KMS-11 (cell line): ENCODE data around the gene NMRAL1.

ENCODE experiments used
- H2AFZ ChIP-seq: fragments of 200-600 bp; sonication (generic); 2 replicates; pipeline ENCODE4 v1.6.1; 2016; ENCODE audit warnings: antibody characterized with exemption, mixed run types, low read depth
- H3K27ac ChIP-seq: fragments of 200-600 bp; sonication (generic); 2 replicates; pipeline ENCODE4 v1.6.1; 2016; ENCODE audit warnings: mild to moderate bottlenecking, mixed run types
- H3K27me3 ChIP-seq: fragments of 200-600 bp; sonication (generic); 2 replicates; pipeline ENCODE4 v1.6.1; 2017; ENCODE audit warnings: mild to moderate bottlenecking, low read depth, mixed run types, moderate library complexity; ENCODE audit not compliant: insufficient read depth
- H3K36me3 ChIP-seq: fragments of 200-600 bp; sonication (generic); 2 replicates; pipeline ENCODE4 v1.6.1; 2017; ENCODE audit warnings: mild to moderate bottlenecking, mixed run types; ENCODE audit not compliant: insufficient read depth
- H3K4me1 ChIP-seq: fragments of 200-600 bp; sonication (generic); 2 replicates; pipeline ENCODE4 v1.6.1; 2016; ENCODE audit warnings: mild to moderate bottlenecking, low read depth, mixed run types; ENCODE audit not compliant: poor library complexity, severe bottlenecking
- H3K4me2 ChIP-seq: fragments of 200-600 bp; sonication (generic); 2 replicates; pipeline ENCODE4 v1.7.0; 2016; ENCODE audit warnings: mild to moderate bottlenecking, mixed run types
- H3K4me3 ChIP-seq: fragments of 200-600 bp; sonication (generic); IDR thresholded peaks from 2 replicates; pipeline ENCODE4 v1.6.1; 2017; ENCODE audit warnings: low read depth, low read length, mixed read lengths; ENCODE audit not compliant: insufficient read depth
- H3K79me2 ChIP-seq: fragments of 200-600 bp; sonication (generic); 2 replicates; pipeline ENCODE4 v1.6.1; 2016; ENCODE audit warnings: low read depth, mixed run types; ENCODE audit not compliant: insufficient read depth
- H3K9ac ChIP-seq: fragments of 200-600 bp; sonication (generic); 2 replicates; pipeline ENCODE4 v1.6.1; 2016; ENCODE audit warnings: mild to moderate bottlenecking, mixed run types
- H4K20me1 ChIP-seq: fragments of 200-600 bp; sonication (generic); 2 replicates; pipeline ENCODE4 v1.6.1; 2016; ENCODE audit warnings: mild to moderate bottlenecking, mixed run types; ENCODE audit not compliant: insufficient read depth
- TF ChIP-seq, protein P1 (sequence below): fragments of 200-600 bp; sonication (generic); conservative IDR thresholded peaks from 2 replicates; pipeline ENCODE4 v1.6.1; 2017; ENCODE audit warnings: low read depth, mild to moderate bottlenecking, antibody characterized with exemption, low read length, moderate library complexity, mixed read lengths

NMRAL1 gene

DNA sequence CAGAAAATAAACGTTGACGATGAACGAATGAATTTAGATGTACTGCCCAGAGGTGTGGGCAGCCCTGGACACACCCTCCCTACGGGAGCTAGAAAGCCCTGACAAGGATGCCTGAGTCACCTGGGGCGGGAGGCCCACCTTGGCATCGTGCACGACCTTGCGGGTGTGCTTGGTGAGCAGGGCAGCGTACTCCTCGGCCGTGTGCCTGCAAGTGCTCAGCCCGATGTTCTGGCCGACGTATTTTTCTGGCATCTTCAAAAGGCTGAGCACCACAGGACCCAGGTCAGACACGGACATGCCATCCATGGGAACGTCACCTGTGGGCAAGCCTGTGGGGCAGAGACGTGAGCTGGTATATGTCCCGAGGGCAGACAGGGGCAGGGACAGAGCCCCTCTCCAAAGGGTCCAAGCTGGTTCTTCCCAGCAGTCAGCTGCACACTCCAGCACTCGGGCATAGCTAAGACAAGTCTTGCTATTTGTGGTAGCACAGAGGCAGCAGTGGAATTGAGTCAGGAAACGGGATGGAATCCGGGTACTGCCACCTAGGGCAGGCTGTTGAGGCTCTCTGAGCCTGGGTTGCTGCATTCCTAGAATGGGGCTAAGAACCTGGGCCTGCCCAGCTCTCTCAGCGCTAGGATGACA lies 10.8 kb downstream of the NMRAL1 start:
- H4K20me1 ChIP-seq = no peaks in the 10 kb centered on the region
- H3K27ac ChIP-seq = no peak overlapping the region
- no peak overlapping the region for H2AFZ ChIP-seq
- H3K36me3 ChIP-seq = no peaks in the 10 kb centered on the region
- H3K79me2 ChIP-seq = no peaks in the 10 kb centered on the region
- H3K4me1 ChIP-seq = peaks cover 7% of the 10 kb centered on the region
- H3K4me2 ChIP-seq = no peak overlapping the region
- no peaks in the 10 kb centered on the region for H3K27me3 ChIP-seq
- TF ChIP-seq, protein P1, sequence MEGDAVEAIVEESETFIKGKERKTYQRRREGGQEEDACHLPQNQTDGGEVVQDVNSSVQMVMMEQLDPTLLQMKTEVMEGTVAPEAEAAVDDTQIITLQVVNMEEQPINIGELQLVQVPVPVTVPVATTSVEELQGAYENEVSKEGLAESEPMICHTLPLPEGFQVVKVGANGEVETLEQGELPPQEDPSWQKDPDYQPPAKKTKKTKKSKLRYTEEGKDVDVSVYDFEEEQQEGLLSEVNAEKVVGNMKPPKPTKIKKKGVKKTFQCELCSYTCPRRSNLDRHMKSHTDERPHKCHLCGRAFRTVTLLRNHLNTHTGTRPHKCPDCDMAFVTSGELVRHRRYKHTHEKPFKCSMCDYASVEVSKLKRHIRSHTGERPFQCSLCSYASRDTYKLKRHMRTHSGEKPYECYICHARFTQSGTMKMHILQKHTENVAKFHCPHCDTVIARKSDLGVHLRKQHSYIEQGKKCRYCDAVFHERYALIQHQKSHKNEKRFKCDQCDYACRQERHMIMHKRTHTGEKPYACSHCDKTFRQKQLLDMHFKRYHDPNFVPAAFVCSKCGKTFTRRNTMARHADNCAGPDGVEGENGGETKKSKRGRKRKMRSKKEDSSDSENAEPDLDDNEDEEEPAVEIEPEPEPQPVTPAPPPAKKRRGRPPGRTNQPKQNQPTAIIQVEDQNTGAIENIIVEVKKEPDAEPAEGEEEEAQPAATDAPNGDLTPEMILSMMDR = no peak
- no peak overlapping the region for H3K4me3 ChIP-seq
- H3K9ac ChIP-seq = no peak overlapping the region

- Histone ChIP-seq H3K4me2 (no peak overlapping the region), H3K27me3 (no peaks in the 10 kb centered on the region), H3K4me3 (no peak overlapping the region), H2AFZ (no peak overlapping the region), H3K9ac (no peak overlapping the region), H3K79me2 (no peaks in the 10 kb centered on the region), H3K4me1 (peaks cover 8% of the 10 kb centered on the region), H3K36me3 (no peaks in the 10 kb centered on the region; the same call in 1 of the 2 replicates), H3K27ac (no peak overlapping the region), H4K20me1 (no peaks in the 10 kb centered on the region)
- TF ChIP-seq, protein P1 = no peak
Measured at GRCh38 chr16:4461250-4462085, 13.0 kb downstream of the NMRAL1 start.

DNA sequence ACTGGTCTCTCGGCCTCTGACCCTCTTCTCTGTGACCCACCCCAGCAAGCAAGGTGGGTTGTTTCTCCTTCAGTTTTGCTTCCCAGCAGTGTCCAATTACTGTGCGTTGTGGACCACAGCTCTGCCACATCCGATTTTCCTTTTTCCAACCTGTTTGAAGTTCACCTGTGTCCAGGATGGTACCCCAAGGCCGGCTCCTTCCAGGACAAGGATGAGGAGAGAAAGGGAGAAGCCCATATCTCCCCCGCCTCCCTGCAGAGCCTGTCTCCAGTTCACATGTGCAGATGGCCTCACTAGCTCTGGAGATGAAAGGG lies 13.5 kb downstream of the NMRAL1 start:
- Histone ChIP-seq H3K4me1 (peaks cover 8% of the 10 kb centered on the region), H3K36me3 (no peaks in the 10 kb centered on the region; the same call in 1 of the 2 replicates)
- TF ChIP-seq, protein P1 = no peak

DNA sequence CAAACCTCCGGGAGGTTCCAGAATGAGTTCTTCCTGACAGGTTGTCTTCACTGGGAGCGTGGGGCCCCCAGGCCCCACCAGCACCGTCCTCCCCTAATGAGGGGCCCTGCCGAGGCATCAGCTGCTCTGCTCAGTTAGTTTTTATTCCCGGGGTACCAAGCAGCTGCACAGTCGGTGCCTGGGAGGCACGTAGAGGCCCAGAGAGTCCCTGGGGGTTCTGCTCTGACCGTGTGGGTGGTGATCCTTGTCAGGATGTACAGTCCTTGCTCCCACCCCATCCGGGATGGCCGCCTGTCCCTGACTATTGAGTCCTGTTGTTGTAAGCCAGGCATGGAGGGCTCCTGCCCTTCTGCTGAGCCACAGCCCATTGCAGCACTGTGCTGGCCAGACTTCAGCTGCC lies 18.5 kb downstream of the NMRAL1 start:
- Histone ChIP-seq H4K20me1 (no peaks in the 10 kb centered on the region), H2AFZ (no peak overlapping the region), H3K4me1 (peaks cover 8% of the 10 kb centered on the region), H3K4me3 (no peak overlapping the region), H3K27me3 (no peaks in the 10 kb centered on the region), H3K4me2 (no peak overlapping the region), H3K36me3 (peaks cover 8% of the 10 kb centered on the region; the same call in 1 of the 2 replicates), H3K79me2 (no peaks in the 10 kb centered on the region; the same call in 1 of the 2 replicates), H3K9ac (no peak overlapping the region), H3K27ac (no peak overlapping the region)
- TF ChIP-seq, protein P1 = no peak

More for the DNA sequence above, 13.5 kb downstream of the NMRAL1 start:
- Histone ChIP-seq H3K4me2 (no peak overlapping the region), H2AFZ (no peak overlapping the region), H3K27ac (no peak overlapping the region), H3K9ac (no peak overlapping the region), H3K27me3 (no peaks in the 10 kb centered on the region), H4K20me1 (no peaks in the 10 kb centered on the region), H3K4me3 (no peak overlapping the region), H3K79me2 (no peaks in the 10 kb centered on the region)
